Neuronal stem cell (in vitro differentiated cells): ENCODE data around the gene FIGNL1.

ENCODE experiments used
- DNase-seq: peaks from one replicate; pipeline ENCODE4 v3.0.0-alpha.2; 2013; ENCODE audit warnings: low spot score
- H2AFZ ChIP-seq: one replicate; pipeline ENCODE4 v1.6.1; 2013; ENCODE audit warnings: mild to moderate bottlenecking, low read length, inconsistent platforms
- H2AK5ac ChIP-seq: 2 replicates; pipeline ENCODE4 v1.6.1; 2013; ENCODE audit warnings: low read depth, mild to moderate bottlenecking, inconsistent platforms, low read length, moderate library complexity, mixed read lengths
- H2BK120ac ChIP-seq: 2 replicates; pipeline ENCODE4 v1.6.1; 2013; ENCODE audit warnings: low read depth, mild to moderate bottlenecking, inconsistent platforms, low read length, moderate library complexity, mixed read lengths
- H2BK12ac ChIP-seq: one replicate; pipeline ENCODE4 v1.6.1; 2013; ENCODE audit warnings: low read length, inconsistent platforms
- H2BK15ac ChIP-seq: 2 replicates; pipeline ENCODE4 v1.6.1; 2013; ENCODE audit warnings: mild to moderate bottlenecking, low read length, inconsistent platforms, mixed read lengths
- H2BK5ac ChIP-seq: one replicate; pipeline ENCODE4 v1.6.1; 2013; ENCODE audit warnings: inconsistent platforms, mild to moderate bottlenecking, low read length, moderate library complexity
- H3K14ac ChIP-seq: one replicate; pipeline ENCODE4 v1.6.1; 2013; ENCODE audit warnings: low read length, inconsistent platforms
- H3K18ac ChIP-seq: 2 replicates; pipeline ENCODE4 v1.6.1; 2013; ENCODE audit warnings: low read length, inconsistent platforms
- H3K23ac ChIP-seq: 2 replicates; pipeline ENCODE4 v1.6.1; 2013; ENCODE audit warnings: low read depth, mild to moderate bottlenecking, mixed read lengths, low read length, inconsistent platforms; ENCODE audit not compliant: poor library complexity
- H3K27ac ChIP-seq: replicated peaks from 3 replicates; pipeline ENCODE4 v1.5.1; 2013; ENCODE audit warnings: low read length, inconsistent platforms
- H3K27me3 ChIP-seq, 3 experiments: 2 replicates each; pipeline ENCODE4 v1.6.1; 2013; ENCODE audit warnings: low read length in 3 of 3, mild to moderate bottlenecking in 2 of 3, inconsistent platforms in 1 of 3, low read depth in 1 of 3, mixed read lengths in 1 of 3, moderate library complexity in 1 of 3; ENCODE audit not compliant: control insufficient read depth in 3 of 3, insufficient read depth in 3 of 3
- H3K36me3 ChIP-seq, 2 donors: replicated peaks in 1 of 2; 2 replicates each; pipeline ENCODE4 v1.6.1; 2013; ENCODE audit warnings: low read length in 2 of 2; ENCODE audit not compliant: control insufficient read depth in 2 of 2, insufficient read depth in 2 of 2
- H3K4ac ChIP-seq: 2 replicates; pipeline ENCODE4 v1.6.1; 2013; ENCODE audit warnings: inconsistent platforms, mild to moderate bottlenecking, low read length, moderate library complexity
- H3K4me1 ChIP-seq, 2 donors: 1 replicate in 1 of 2; 2 replicates in 1 of 2; pipeline ENCODE4 v1.6.1; 2013; ENCODE audit warnings: low read length in 2 of 2, low read depth in 1 of 2; ENCODE audit not compliant: control insufficient read depth in 2 of 2, insufficient read depth in 1 of 2
- H3K4me2 ChIP-seq: one replicate; pipeline ENCODE4 v1.6.1; 2013; ENCODE audit warnings: mild to moderate bottlenecking, low read length, inconsistent platforms; ENCODE audit not compliant: insufficient read depth, poor library complexity, severe bottlenecking
- H3K4me3 ChIP-seq, 2 donors: 2 replicates each; pipeline ENCODE4 v1.5.1; 2013; ENCODE audit warnings: low read length in 2 of 2, mild to moderate bottlenecking in 2 of 2, inconsistent platforms in 1 of 2, moderate library complexity in 1 of 2
- H3K79me1 ChIP-seq: one replicate; pipeline ENCODE4 v1.6.1; 2013; ENCODE audit warnings: low read depth, mild to moderate bottlenecking, inconsistent platforms, low read length, moderate library complexity
- H3K9ac ChIP-seq: one replicate; pipeline ENCODE4 v1.6.1; 2013; ENCODE audit warnings: mild to moderate bottlenecking, low read depth, low read length, inconsistent platforms; ENCODE audit not compliant: poor library complexity
- H3K9me3 ChIP-seq, 2 donors: replicated peaks in 1 of 2; 2 replicates each; pipeline versions ENCODE3 to v1.6.1; 2013; ENCODE audit warnings: low read length in 2 of 2, mild to moderate bottlenecking in 2 of 2, inconsistent platforms in 1 of 2, low read depth in 1 of 2, mixed read lengths in 1 of 2, moderate library complexity in 1 of 2; ENCODE audit not compliant: control insufficient read depth in 2 of 2, insufficient read depth in 1 of 2
- H4K8ac ChIP-seq: one replicate; pipeline ENCODE4 v1.6.1; 2013; ENCODE audit warnings: low read depth, mild to moderate bottlenecking, inconsistent platforms, low read length, moderate library complexity
- H4K91ac ChIP-seq: one replicate; pipeline ENCODE4 v1.6.1; 2013; ENCODE audit warnings: low read length, low read depth, mild to moderate bottlenecking, inconsistent platforms; ENCODE audit not compliant: poor library complexity
- WGBS, 2 donors: extraction: QIAGEN DNeasy Blood & Tissue Kit; methylation state at CpG; one replicate each; pipeline ENCODE4 v1.1.7; 2013; ENCODE audit warnings: missing lambda C conversion rate in 2 of 2, mixed read lengths in 1 of 2; ENCODE audit not compliant: insufficient read length in 2 of 2, insufficient replicate concordance in 1 of 2; ENCODE audit errors: extremely low coverage in 2 of 2; 5-methylcytosine and 5-hydroxymethylcytosine counted together

Gene FIGNL1

GRCh38 chr7:50431316-50431715 is 18.8 kb downstream of the FIGNL1 start:
- Histone ChIP-seq H3K27ac (no peak overlapping the region), H3K23ac (no peak overlapping the region), H2AK5ac (no peak overlapping the region), H3K18ac (no peak overlapping the region), H2BK12ac (no peak overlapping the region), H3K4ac (no peak overlapping the region), H2BK120ac (no peak overlapping the region), H3K4me2 (no peak overlapping the region), H2BK15ac (no peak overlapping the region), H4K8ac (no peak overlapping the region), H3K79me1 (no peaks in the 10 kb centered on the region), H4K91ac (no peak overlapping the region), H3K14ac (no peak overlapping the region), H3K36me3 (peaks cover 0 to 2% of the 10 kb centered on the region in 2 donors), H3K9me3 (no peaks in the 10 kb centered on the region), H3K4me1 (peaks cover 0 to 5% of the 10 kb centered on the region in 2 donors), H2AFZ (no peak overlapping the region), H3K9ac (no peak overlapping the region), H3K27me3 (peaks cover 0 to 2% (median 0%) of the 10 kb centered on the region in 3 experiments), H2BK5ac (no peak overlapping the region), H3K4me3 (no peak overlapping the region)
- no CpG with 5 or more reads among the region's 2 CpGs for WGBS, 2 donors
- DNase-seq, result no peak

GRCh38 chr7:50428911-50429310 is 21.2 kb downstream of the FIGNL1 start:
- Histone ChIP-seq H3K18ac (no peak overlapping the region), H3K27me3 (peaks cover 0 to 2% (median 0%) of the 10 kb centered on the region in 3 experiments), H2BK12ac (no peak overlapping the region), H3K4ac (no peak overlapping the region), H3K27ac (no peak overlapping the region), H3K14ac (no peak overlapping the region), H3K4me1 (peaks cover 0 to 5% of the 10 kb centered on the region in 2 donors), H2BK120ac (no peak overlapping the region), H3K36me3 (peaks cover 0 to 2% of the 10 kb centered on the region in 2 donors), H2AFZ (no peak overlapping the region), H2BK5ac (no peak overlapping the region), H3K23ac (no peak overlapping the region), H3K79me1 (no peaks in the 10 kb centered on the region), H3K9ac (no peak overlapping the region), H4K91ac (no peak overlapping the region), H2BK15ac (no peak overlapping the region), H3K4me3 (no peak overlapping the region), H3K9me3 (no peaks in the 10 kb centered on the region), H3K4me2 (no peak overlapping the region), H2AK5ac (no peak overlapping the region), H4K8ac (no peak overlapping the region)
- no CpG with 5 or more reads among the region's 3 CpGs for WGBS, 2 donors
- DNase-seq, result no peak

- Histone ChIP-seq H2AK5ac (no peak overlapping the region), H3K18ac (no peak overlapping the region)
- no CpG with 5 or more reads among the region's 2 CpGs for WGBS, 2 donors
Measured at GRCh38 chr7:50427518-50427917, 22.6 kb downstream of the FIGNL1 start.

GRCh38 chr7:50426280-50427045 is 23.7 kb downstream of the FIGNL1 start:
- no peak overlapping the region for H3K9ac ChIP-seq
- H3K23ac ChIP-seq, result no peak overlapping the region
- H3K27ac ChIP-seq, result no peak overlapping the region
- no peak overlapping the region for H3K4ac ChIP-seq
- no peak overlapping the region for H3K18ac ChIP-seq
- no peaks in the 10 kb centered on the region for H3K79me1 ChIP-seq
- H3K4me3 ChIP-seq, result no peak overlapping the region
- H3K27me3 ChIP-seq, result peaks cover 0 to 2% (median 0%) of the 10 kb centered on the region in 3 experiments
- H4K91ac ChIP-seq, result no peak overlapping the region
- no peak overlapping the region for H2BK5ac ChIP-seq
- H2BK15ac ChIP-seq, result no peak overlapping the region
- peaks cover 0 to 2% of the 10 kb centered on the region in 2 donors for H3K36me3 ChIP-seq
- no peak overlapping the region for H2AK5ac ChIP-seq
- no peak overlapping the region for H3K4me2 ChIP-seq
- H3K14ac ChIP-seq, result no peak overlapping the region
- H4K8ac ChIP-seq, result no peak overlapping the region
- peaks cover 0 to 6% of the 10 kb centered on the region in 2 donors for H3K4me1 ChIP-seq
- H2BK12ac ChIP-seq, result no peak overlapping the region
- no peak overlapping the region for H2BK120ac ChIP-seq
- DNase-seq, result no peak
- no peak overlapping the region for H2AFZ ChIP-seq
- no peaks in the 10 kb centered on the region for H3K9me3 ChIP-seq
- WGBS, 2 donors, result no CpG with 5 or more reads among the region's 5 CpGs

More at GRCh38 chr7:50427518-50427917, 22.6 kb downstream of the FIGNL1 start:
- Histone ChIP-seq H3K4me3 (no peak overlapping the region), H2BK120ac (no peak overlapping the region), H3K14ac (no peak overlapping the region), H3K79me1 (no peaks in the 10 kb centered on the region), H4K91ac (no peak overlapping the region), H2BK5ac (no peak overlapping the region), H2AFZ (no peak overlapping the region), H3K9ac (no peak overlapping the region), H3K27ac (no peak overlapping the region), H3K36me3 (peaks cover 0 to 2% of the 10 kb centered on the region in 2 donors), H3K9me3 (no peaks in the 10 kb centered on the region), H3K27me3 (peaks cover 0 to 2% (median 0%) of the 10 kb centered on the region in 3 experiments), H3K4me1 (peaks cover 0 to 5% of the 10 kb centered on the region in 2 donors), H3K4ac (no peak overlapping the region), H2BK15ac (no peak overlapping the region), H3K23ac (no peak overlapping the region), H4K8ac (no peak overlapping the region), H3K4me2 (no peak overlapping the region), H2BK12ac (no peak overlapping the region)
- DNase-seq, result no peak
